HepG2 (cell line): Measurements from ENCODE around the gene TBL2. TPM values are rescaled to one million over a fixed set of nuclear protein-coding genes. Genes with fewer than 3 reads are reported as not detected.

Experiments used
- HOXA9 ChIP-seq: sonication (generic); formaldehyde crosslinking; IDR thresholded peaks from 2 replicates; pipeline ENCODE4 v1.8.1; 2022; ENCODE audit warnings: missing genetic modification reagents, mild to moderate bottlenecking, moderate library complexity, borderline replicate concordance
- MTF2 ChIP-seq: sonication (generic); formaldehyde crosslinking; IDR thresholded peaks from 2 replicates; pipeline ENCODE4 v1.5.0; 2020; ENCODE audit warnings: missing genetic modification reagents, borderline replicate concordance
- POLR2G ChIP-seq: fragments of 200-400 bp; formaldehyde crosslinking; IDR thresholded peaks from 2 replicates; pipeline ENCODE4 v1.6.1; 2018; ENCODE audit warnings: mild to moderate bottlenecking, low read depth, low read length, moderate library complexity
- RARG ChIP-seq: sonication (generic); formaldehyde crosslinking; IDR thresholded peaks from 2 replicates; pipeline ENCODE4 v1.4.0; 2020; ENCODE audit warnings: low read depth, mild to moderate bottlenecking, missing genetic modification reagents
- RBM22 ChIP-seq: fragments of 200-400 bp; formaldehyde crosslinking; optimal IDR thresholded peaks from 2 replicates; pipeline ENCODE3; 2017; ENCODE audit warnings: mild to moderate bottlenecking, low read length, moderate library complexity
- SKI ChIP-seq: fragments of 450-650 bp; IDR thresholded peaks from one replicate; pipeline ENCODE4 v1.6.1; 2018; ENCODE audit warnings: mild to moderate bottlenecking; ENCODE audit not compliant: partially characterized antibody
- SMAD1 ChIP-seq: sonication (generic); formaldehyde crosslinking; IDR thresholded peaks from 2 replicates; pipeline ENCODE4 v1.4.0; 2020; ENCODE audit warnings: missing genetic modification reagents, low read depth, mild to moderate bottlenecking, borderline replicate concordance
- SP4 ChIP-seq: sonication (generic); formaldehyde crosslinking; IDR thresholded peaks from 2 replicates; pipeline ENCODE4 v1.8.1; 2023; ENCODE audit warnings: mild to moderate bottlenecking, missing genetic modification reagents
- TBL1XR1 ChIP-seq: fragments of 150-350 bp; IDR thresholded peaks from 2 replicates; pipeline ENCODE4 v1.6.1; 2014; ENCODE audit warnings: borderline replicate concordance, low read length; ENCODE audit not compliant: partially characterized antibody
- polyA plus RNA-seq, 8 experiments: library from polyadenylated mRNA; depleted of rRNA in 3 of 8; stranded (reverse) in 7 of 8; unstranded in 1 of 8; fragments of >200 nt; fragmentation: Illumina TruSeq in 4 of 8; extraction: Trizol in 4 of 8; gene quantifications; 2 replicates each; pipeline versions ENCODE4 v1.2.1 to v1.2.3, GENCODE V29; 2011 to 2016; ENCODE audit warnings: low read depth in 4 of 8, missing spikeins in 1 of 8, mixed read lengths in 1 of 8; ENCODE audit not compliant: insufficient read depth in 1 of 8
- total RNA-seq, 5 experiments: library from RNA; depleted of rRNA; stranded (reverse); fragments of >200 nt; fragmentation: Illumina TruSeq; extraction: Trizol; gene quantifications; 2 replicates each; pipeline ENCODE4 v1.2.3, GENCODE V29; 2016; ENCODE audit warnings: low read depth in 1 of 5
- TF ChIP-seq, protein P1 (sequence below): IDR thresholded peaks from 2 replicates; pipeline ENCODE4 v1.6.1; 2016; ENCODE audit warnings: low read depth, missing genetic modification reagents, missing compliant biosample characterization
- TF ChIP-seq, protein P2 (sequence below): sonication (generic); formaldehyde crosslinking; conservative IDR thresholded peaks from 2 replicates; pipeline ENCODE4 v1.5.0; 2020; ENCODE audit warnings: missing genetic modification reagents
- TF ChIP-seq, protein P3 (sequence below): sonication (generic); formaldehyde crosslinking; IDR thresholded peaks from 2 replicates; pipeline ENCODE4 v1.4.0; 2020; ENCODE audit warnings: low read depth, mild to moderate bottlenecking, missing genetic modification reagents
- TF ChIP-seq, protein P4 (sequence below): sonication (generic); formaldehyde crosslinking; IDR thresholded peaks from 2 replicates; pipeline ENCODE4 v1.9.0; 2021; ENCODE audit warnings: missing genetic modification reagents, borderline replicate concordance
- TF ChIP-seq, protein P5 (sequence below): sonication (generic); formaldehyde crosslinking; IDR thresholded peaks from 2 replicates; pipeline ENCODE4 v1.5.0; 2020; ENCODE audit warnings: mild to moderate bottlenecking, missing genetic modification reagents

Gene TBL2
- total and polyA plus RNA-seq, 2 of the 13 experiments (the other 11 are each of a cell fraction or from before 2014, with no cell fraction given) = 43.4 to 47.2 TPM

DNA sequence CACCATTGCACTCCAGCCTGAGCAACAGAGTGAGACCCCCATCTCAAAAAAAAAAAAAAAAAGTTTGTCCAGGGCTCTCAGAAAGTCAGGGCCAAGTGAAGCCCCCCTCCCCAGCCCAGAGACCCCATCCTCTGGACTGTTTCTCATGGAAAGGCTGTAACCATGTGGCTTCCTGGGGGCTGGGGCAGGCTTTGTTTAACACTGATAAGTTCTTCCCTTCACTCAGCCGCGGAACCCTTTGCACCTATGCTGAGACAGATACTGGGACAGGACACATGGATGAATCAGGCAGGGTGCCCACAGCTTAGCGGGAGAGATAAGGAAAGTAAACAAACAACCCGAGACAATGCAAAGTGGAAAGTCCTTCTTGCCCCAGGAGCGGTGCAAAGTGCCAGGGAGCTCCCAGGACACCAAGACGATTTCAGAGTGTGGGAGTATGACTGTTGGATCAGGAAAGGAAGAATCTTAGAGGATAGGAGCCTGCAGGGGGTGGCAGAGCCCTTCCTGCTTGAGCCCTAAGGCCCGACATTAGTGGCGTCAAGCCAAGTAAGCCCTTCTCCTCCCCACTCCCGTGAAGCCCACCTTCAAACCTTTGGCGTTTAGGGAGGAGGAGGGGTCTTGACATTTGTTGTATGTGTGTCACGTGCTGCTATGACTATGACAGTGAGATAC lies 34.4 kb upstream of the TBL2 start (continued):
- no peak for TF ChIP-seq RARG (CRISPR knock-in tag)
- peak; percentile 58 for TF ChIP-seq SKI
- no peak for TF ChIP-seq MTF2 (CRISPR knock-in tag)
- TF ChIP-seq SP4 = 0 out of 2 replicates have a peak, but pooled peaks have one; percentile 54
- TF ChIP-seq TBL1XR1 = peak; percentile 62
- TF ChIP-seq, protein P1, sequence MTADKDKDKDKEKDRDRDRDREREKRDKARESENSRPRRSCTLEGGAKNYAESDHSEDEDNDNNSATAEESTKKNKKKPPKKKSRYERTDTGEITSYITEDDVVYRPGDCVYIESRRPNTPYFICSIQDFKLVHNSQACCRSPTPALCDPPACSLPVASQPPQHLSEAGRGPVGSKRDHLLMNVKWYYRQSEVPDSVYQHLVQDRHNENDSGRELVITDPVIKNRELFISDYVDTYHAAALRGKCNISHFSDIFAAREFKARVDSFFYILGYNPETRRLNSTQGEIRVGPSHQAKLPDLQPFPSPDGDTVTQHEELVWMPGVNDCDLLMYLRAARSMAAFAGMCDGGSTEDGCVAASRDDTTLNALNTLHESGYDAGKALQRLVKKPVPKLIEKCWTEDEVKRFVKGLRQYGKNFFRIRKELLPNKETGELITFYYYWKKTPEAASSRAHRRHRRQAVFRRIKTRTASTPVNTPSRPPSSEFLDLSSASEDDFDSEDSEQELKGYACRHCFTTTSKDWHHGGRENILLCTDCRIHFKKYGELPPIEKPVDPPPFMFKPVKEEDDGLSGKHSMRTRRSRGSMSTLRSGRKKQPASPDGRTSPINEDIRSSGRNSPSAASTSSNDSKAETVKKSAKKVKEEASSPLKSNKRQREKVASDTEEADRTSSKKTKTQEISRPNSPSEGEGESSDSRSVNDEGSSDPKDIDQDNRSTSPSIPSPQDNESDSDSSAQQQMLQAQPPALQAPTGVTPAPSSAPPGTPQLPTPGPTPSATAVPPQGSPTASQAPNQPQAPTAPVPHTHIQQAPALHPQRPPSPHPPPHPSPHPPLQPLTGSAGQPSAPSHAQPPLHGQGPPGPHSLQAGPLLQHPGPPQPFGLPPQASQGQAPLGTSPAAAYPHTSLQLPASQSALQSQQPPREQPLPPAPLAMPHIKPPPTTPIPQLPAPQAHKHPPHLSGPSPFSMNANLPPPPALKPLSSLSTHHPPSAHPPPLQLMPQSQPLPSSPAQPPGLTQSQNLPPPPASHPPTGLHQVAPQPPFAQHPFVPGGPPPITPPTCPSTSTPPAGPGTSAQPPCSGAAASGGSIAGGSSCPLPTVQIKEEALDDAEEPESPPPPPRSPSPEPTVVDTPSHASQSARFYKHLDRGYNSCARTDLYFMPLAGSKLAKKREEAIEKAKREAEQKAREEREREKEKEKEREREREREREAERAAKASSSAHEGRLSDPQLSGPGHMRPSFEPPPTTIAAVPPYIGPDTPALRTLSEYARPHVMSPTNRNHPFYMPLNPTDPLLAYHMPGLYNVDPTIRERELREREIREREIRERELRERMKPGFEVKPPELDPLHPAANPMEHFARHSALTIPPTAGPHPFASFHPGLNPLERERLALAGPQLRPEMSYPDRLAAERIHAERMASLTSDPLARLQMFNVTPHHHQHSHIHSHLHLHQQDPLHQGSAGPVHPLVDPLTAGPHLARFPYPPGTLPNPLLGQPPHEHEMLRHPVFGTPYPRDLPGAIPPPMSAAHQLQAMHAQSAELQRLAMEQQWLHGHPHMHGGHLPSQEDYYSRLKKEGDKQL (CRISPR knock-in tag) = peak; percentile 81; the same call in 1 of the 2 replicates
- TF ChIP-seq, protein P2, sequence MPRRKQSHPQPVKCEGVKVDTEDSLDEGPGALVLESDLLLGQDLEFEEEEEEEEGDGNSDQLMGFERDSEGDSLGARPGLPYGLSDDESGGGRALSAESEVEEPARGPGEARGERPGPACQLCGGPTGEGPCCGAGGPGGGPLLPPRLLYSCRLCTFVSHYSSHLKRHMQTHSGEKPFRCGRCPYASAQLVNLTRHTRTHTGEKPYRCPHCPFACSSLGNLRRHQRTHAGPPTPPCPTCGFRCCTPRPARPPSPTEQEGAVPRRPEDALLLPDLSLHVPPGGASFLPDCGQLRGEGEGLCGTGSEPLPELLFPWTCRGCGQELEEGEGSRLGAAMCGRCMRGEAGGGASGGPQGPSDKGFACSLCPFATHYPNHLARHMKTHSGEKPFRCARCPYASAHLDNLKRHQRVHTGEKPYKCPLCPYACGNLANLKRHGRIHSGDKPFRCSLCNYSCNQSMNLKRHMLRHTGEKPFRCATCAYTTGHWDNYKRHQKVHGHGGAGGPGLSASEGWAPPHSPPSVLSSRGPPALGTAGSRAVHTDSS = no peak
- TF ChIP-seq RBM22 = peak; percentile 87
- peak; percentile 62; the same call in 1 of the 2 replicates for TF ChIP-seq SMAD1
- TF ChIP-seq, protein P3, sequence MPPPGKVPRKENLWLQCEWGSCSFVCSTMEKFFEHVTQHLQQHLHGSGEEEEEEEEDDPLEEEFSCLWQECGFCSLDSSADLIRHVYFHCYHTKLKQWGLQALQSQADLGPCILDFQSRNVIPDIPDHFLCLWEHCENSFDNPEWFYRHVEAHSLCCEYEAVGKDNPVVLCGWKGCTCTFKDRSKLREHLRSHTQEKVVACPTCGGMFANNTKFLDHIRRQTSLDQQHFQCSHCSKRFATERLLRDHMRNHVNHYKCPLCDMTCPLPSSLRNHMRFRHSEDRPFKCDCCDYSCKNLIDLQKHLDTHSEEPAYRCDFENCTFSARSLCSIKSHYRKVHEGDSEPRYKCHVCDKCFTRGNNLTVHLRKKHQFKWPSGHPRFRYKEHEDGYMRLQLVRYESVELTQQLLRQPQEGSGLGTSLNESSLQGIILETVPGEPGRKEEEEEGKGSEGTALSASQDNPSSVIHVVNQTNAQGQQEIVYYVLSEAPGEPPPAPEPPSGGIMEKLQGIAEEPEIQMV (CRISPR knock-in tag) = peak; percentile 85; the same call in 1 of the 2 replicates
- TF ChIP-seq POLR2G = peak; percentile 74
- no peak; the same call in 1 of the 2 replicates for TF ChIP-seq HOXA9 (CRISPR knock-in tag)
- TF ChIP-seq, protein P4, sequence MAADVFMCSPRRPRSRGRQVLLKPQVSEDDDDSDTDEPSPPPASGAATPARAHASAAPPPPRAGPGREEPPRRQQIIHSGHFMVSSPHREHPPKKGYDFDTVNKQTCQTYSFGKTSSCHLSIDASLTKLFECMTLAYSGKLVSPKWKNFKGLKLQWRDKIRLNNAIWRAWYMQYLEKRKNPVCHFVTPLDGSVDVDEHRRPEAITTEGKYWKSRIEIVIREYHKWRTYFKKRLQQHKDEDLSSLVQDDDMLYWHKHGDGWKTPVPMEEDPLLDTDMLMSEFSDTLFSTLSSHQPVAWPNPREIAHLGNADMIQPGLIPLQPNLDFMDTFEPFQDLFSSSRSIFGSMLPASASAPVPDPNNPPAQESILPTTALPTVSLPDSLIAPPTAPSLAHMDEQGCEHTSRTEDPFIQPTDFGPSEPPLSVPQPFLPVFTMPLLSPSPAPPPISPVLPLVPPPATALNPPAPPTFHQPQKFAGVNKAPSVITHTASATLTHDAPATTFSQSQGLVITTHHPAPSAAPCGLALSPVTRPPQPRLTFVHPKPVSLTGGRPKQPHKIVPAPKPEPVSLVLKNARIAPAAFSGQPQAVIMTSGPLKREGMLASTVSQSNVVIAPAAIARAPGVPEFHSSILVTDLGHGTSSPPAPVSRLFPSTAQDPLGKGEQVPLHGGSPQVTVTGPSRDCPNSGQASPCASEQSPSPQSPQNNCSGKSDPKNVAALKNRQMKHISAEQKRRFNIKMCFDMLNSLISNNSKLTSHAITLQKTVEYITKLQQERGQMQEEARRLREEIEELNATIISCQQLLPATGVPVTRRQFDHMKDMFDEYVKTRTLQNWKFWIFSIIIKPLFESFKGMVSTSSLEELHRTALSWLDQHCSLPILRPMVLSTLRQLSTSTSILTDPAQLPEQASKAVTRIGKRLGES = no peak
- TF ChIP-seq, protein P5, sequence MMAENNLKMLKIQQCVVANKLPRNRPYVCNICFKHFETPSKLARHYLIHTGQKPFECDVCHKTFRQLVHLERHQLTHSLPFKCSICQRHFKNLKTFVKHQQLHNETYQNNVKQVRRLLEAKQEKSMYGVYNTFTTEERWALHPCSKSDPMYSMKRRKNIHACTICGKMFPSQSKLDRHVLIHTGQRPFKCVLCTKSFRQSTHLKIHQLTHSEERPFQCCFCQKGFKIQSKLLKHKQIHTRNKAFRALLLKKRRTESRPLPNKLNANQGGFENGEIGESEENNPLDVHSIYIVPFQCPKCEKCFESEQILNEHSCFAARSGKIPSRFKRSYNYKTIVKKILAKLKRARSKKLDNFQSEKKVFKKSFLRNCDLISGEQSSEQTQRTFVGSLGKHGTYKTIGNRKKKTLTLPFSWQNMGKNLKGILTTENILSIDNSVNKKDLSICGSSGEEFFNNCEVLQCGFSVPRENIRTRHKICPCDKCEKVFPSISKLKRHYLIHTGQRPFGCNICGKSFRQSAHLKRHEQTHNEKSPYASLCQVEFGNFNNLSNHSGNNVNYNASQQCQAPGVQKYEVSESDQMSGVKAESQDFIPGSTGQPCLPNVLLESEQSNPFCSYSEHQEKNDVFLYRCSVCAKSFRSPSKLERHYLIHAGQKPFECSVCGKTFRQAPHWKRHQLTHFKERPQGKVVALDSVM (CRISPR knock-in tag) = peak; percentile 77
